Fibroblast of lung (primary cell): ENCODE measurements around the gene EDARADD. TPM values are rescaled to one million over a fixed set of nuclear protein-coding genes. Genes with fewer than 3 reads are reported as not detected.

Source experiments
- DNase-seq, 2 donors: peaks; one replicate each; pipeline versions ENCODE4 v3.0.0 to v3.0.0-alpha.2; 2010; ENCODE audit warnings: low read depth in 2 of 2
- H2AFZ ChIP-seq: 2 replicates; pipeline ENCODE4 v1.5.1; 2012; ENCODE audit warnings: low read length, control low read depth, inconsistent platforms
- H3K27ac ChIP-seq: 2 replicates; pipeline ENCODE4 v1.5.1; 2011; ENCODE audit warnings: low read length, control low read depth; ENCODE audit not compliant: insufficient read depth
- H3K27me3 ChIP-seq: 2 replicates; pipeline ENCODE4 v1.5.1; 2011; ENCODE audit warnings: mild to moderate bottlenecking, low read length; ENCODE audit not compliant: control insufficient read depth, insufficient read depth
- H3K36me3 ChIP-seq: 2 replicates; pipeline ENCODE4 v1.5.1; 2011; ENCODE audit warnings: low read length; ENCODE audit not compliant: control insufficient read depth, insufficient read depth
- H3K4me1 ChIP-seq: 2 replicates; pipeline ENCODE4 v1.5.1; 2011; ENCODE audit warnings: low read length; ENCODE audit not compliant: control insufficient read depth, insufficient read depth; ENCODE audit errors: extremely low read depth
- H3K4me2 ChIP-seq: 2 replicates; pipeline ENCODE4 v1.5.1; 2011; ENCODE audit warnings: low read length, control low read depth; ENCODE audit not compliant: insufficient read depth; ENCODE audit errors: extremely low read depth
- H3K4me3 ChIP-seq, 4 experiments: fragments of 200-600 bp in 1 of 4; sonication (generic) in 1 of 4; replicated peaks in 1 of 4; 2 replicates each; pipeline ENCODE4 v1.5.1; 2011 to 2016; ENCODE audit warnings: low read length in 4 of 4, low read depth in 3 of 4, mild to moderate bottlenecking in 3 of 4, control low read depth in 2 of 4, inconsistent platforms in 1 of 4, mixed read lengths in 1 of 4; ENCODE audit not compliant: insufficient read depth in 1 of 4; ENCODE audit errors: control extremely low read depth in 1 of 4
- H3K79me2 ChIP-seq: 2 replicates; pipeline ENCODE4 v1.5.1; 2012; ENCODE audit warnings: mild to moderate bottlenecking, low read length, inconsistent platforms; ENCODE audit not compliant: control insufficient read depth, insufficient read depth
- H3K9ac ChIP-seq: 2 replicates; pipeline ENCODE4 v1.5.1; 2011; ENCODE audit warnings: mild to moderate bottlenecking, low read length, control low read depth; ENCODE audit not compliant: insufficient read depth
- H3K9me3 ChIP-seq: 2 replicates; pipeline ENCODE4 v1.5.1; 2012; ENCODE audit warnings: low read depth, low read length; ENCODE audit not compliant: control insufficient read depth, insufficient read depth
- H4K20me1 ChIP-seq: 2 replicates; pipeline ENCODE4 v1.5.1; 2011; ENCODE audit warnings: low read length; ENCODE audit not compliant: control insufficient read depth, insufficient read depth; ENCODE audit errors: extremely low read depth
- CTCF ChIP-seq, 2 donors: IDR thresholded peaks in 1 of 2; conservative IDR thresholded peaks in 1 of 2; 1 replicate in 1 of 2; 2 replicates in 1 of 2; pipeline ENCODE4 v1.5.1; 2011 to 2012; ENCODE audit warnings: low read length in 2 of 2, control low read depth in 1 of 2, inconsistent platforms in 1 of 2, low read depth in 1 of 2, mild to moderate bottlenecking in 1 of 2
- EZH2 ChIP-seq: IDR thresholded peaks from 2 replicates; pipeline ENCODE4 v1.5.1; 2012; ENCODE audit warnings: low read length, control low read depth, mild to moderate bottlenecking; ENCODE audit errors: missing control alignments
- polyA plus RNA-seq, 2 donors: library from polyadenylated mRNA; depleted of rRNA in 1 of 2; stranded (reverse) in 1 of 2; unstranded in 1 of 2; fragments of >200 nt; gene quantifications; 2 replicates each; pipeline ENCODE4 v1.2.1, GENCODE V29; 2011 to 2012; ENCODE audit warnings: missing spikeins in 1 of 2
- total RNA-seq: library from RNA; depleted of rRNA; stranded (reverse); fragments of >200 nt; gene quantifications from 2 replicates; pipeline ENCODE4 v1.2.1, GENCODE V29; 2014

EDARADD gene
- total and polyA plus RNA-seq, 2 donors (not counting 1 experiment from before 2014, with no cell fraction given) = not detected

GRCh38 chr1:236370420-236370819 is 23.7 kb upstream of the EDARADD start:
- Histone ChIP-seq H3K36me3 (no peaks in the 10 kb centered on the region), H3K4me1 (no peaks in the 10 kb centered on the region)

DNA sequence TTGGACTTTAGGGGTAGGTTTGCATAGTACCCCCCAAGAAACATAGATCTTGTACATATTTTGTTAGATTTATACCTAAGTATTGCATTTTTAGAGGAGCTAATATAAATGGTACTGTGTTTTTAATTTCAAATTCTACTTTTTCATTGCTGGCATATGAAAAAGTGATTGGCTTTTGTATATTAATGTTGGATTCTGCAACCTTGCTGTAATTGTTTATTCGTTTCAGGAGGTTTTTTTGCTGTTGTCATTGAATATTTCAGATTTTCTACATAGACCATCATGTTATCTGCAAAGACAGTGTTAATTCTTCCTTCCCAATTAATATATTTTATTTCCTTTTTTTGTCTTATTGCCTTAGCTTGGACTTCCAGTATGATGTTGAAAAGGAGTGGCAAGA is 23.0 kb upstream of the EDARADD start:
- Histone ChIP-seq H3K36me3 (no peaks in the 10 kb centered on the region), H2AFZ (no peak overlapping the region), H4K20me1 (no peaks in the 10 kb centered on the region), H3K4me1 (no peaks in the 10 kb centered on the region), H3K4me2 (no peak overlapping the region), H3K27ac (no peak overlapping the region), H3K9me3 (no peaks in the 10 kb centered on the region), H3K79me2 (no peaks in the 10 kb centered on the region), H3K4me3 (no peak overlapping the region), H3K27me3 (no peaks in the 10 kb centered on the region), H3K9ac (no peak overlapping the region)
- DNase-seq = no peak
- TF ChIP-seq EZH2 = no peak
- no peak for TF ChIP-seq CTCF (conservative IDR thresholded peaks at IDR 0.05 in 1 of 2, IDR thresholded peaks at IDR 0.05 in 1 of 2; ENCODE audit: low read depth in 1 of 2, low read length in 2 of 2)

More at GRCh38 chr1:236370420-236370819, 23.7 kb upstream of the EDARADD start:
- Histone ChIP-seq H3K27me3 (no peaks in the 10 kb centered on the region), H3K4me3 (no peak overlapping the region), H3K4me2 (no peak overlapping the region), H4K20me1 (no peaks in the 10 kb centered on the region), H2AFZ (no peak overlapping the region), H3K9ac (no peak overlapping the region), H3K9me3 (no peaks in the 10 kb centered on the region), H3K27ac (no peak overlapping the region), H3K79me2 (no peaks in the 10 kb centered on the region)
- no peak for DNase-seq
- TF ChIP-seq CTCF (conservative IDR thresholded peaks at IDR 0.05 in 1 of 2, IDR thresholded peaks at IDR 0.05 in 1 of 2; ENCODE audit: low read depth in 1 of 2, low read length in 2 of 2) (no peak), EZH2 (no peak)

GRCh38 chr1:236377832-236378535 is 16.1 kb upstream of the EDARADD start:
- H3K79me2 ChIP-seq = no peaks in the 10 kb centered on the region
- no peaks in the 10 kb centered on the region for H3K4me1 ChIP-seq
- H3K9me3 ChIP-seq = no peaks in the 10 kb centered on the region
- no peak overlapping the region for H3K4me3 ChIP-seq
- no peak overlapping the region for H3K9ac ChIP-seq
- TF ChIP-seq CTCF (conservative IDR thresholded peaks at IDR 0.05 in 1 of 2, IDR thresholded peaks at IDR 0.05 in 1 of 2; ENCODE audit: low read depth in 1 of 2, low read length in 2 of 2) (no peak), EZH2 (no peak)
- no peak for DNase-seq
- H3K36me3 ChIP-seq = no peaks in the 10 kb centered on the region
- H4K20me1 ChIP-seq = no peaks in the 10 kb centered on the region
- no peak overlapping the region for H2AFZ ChIP-seq
- no peak overlapping the region for H3K4me2 ChIP-seq
- H3K27me3 ChIP-seq = no peaks in the 10 kb centered on the region
- no peak overlapping the region for H3K27ac ChIP-seq
